NK-92 treated with Interleukin-12 subunit alpha and Interleukin-12 subunit beta, amount 100 ng/mL, for 24 hours (cell line): ENCODE data around the gene EVPL.
A peak's percentile ranks its signal among the peaks of the same experiment; 100 is the strongest.

Source experiments
- DNase-seq: peaks from one replicate; lab custom pipeline; 2025; lab: John Stamatoyannopoulos, UW

EVPL gene

GRCh38 chr17:76017481-76018339, 9.4 kb downstream of the EVPL start:
- DNase-seq = no peak

GRCh38 chr17:76014925-76015261, 12.2 kb downstream of the EVPL start:
- no peak for DNase-seq

GRCh38 chr17:76014100-76014924, 12.8 kb downstream of the EVPL start:
- peak; percentile 45 for DNase-seq

DNA sequence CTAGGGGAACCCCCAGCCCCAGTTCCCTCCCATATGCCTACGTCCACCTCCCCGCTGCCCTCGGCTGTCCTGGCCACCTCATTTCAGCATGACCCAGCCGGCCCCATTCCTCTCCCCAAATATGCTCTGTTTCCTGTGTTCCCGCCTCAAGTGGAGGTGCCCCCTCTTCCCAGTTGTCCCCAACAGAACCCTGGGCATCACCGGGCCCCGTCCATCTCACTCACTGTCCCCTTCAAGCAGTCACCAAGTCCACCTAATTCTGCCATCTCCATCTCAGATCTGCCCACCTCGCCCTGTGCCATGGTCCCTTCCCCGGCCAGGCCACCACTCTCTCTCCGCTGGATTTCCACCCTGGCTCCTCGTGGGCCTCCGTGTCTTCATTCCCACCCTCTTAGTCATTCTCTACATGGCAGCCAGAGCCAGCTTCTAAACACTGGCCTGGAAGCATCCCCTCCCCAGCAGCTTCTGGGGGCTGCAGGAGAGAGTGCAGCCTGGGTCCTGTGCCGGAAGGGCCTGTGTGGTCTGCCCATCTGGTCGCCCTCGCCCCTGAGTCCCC, 13.7 kb downstream of the EVPL start:
- DNase-seq = no peak

DNA sequence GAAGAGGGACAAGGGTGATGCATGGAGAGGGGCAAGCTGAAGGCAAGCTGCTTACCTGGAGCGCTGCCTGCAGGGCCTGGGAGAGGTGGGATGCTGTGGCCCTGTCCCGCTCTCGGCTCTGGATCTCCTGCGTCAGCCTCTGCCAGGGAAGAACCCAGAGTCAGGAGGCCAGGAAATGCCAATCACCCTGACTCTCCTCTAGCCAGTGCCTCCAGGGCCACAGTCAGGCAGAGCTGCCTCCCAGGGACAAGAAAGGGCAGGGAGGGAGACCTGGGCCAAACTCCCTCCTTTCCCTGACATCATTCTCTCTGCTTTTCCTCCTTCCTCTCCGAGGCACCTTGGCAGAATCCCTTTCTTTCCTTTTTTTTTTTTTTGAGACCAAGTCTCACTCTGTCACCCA, 15.2 kb downstream of the EVPL start:
- no peak for DNase-seq

- no peak for DNase-seq
These were observed 17.0 kb downstream of the EVPL start for GRCh38 chr17:76009969-76010661.

DNA sequence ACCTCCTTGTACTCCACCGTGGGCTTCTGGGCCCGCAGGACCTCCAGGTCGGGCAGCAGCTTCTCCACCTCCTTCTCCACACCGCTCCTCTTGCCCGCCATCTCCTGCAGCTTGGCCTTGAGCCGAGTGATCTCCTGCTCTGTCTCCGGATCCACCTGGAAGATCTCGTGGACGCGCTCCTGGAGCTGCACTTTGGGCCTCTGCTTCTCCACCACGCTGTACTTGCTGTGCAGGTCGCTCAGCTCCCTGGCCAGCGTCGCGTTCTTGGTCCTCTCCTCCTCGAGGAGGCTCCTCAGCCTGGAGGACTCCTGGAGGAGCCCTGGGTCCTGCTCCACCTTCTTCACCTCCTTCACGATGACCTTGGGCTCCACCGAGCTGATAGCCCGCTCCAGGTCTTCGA, 17.7 kb downstream of the EVPL start:
- no peak for DNase-seq

- no peak for DNase-seq
These were observed 18.3 kb downstream of the EVPL start for GRCh38 chr17:76008630-76009425.

- no peak for DNase-seq
These were observed 18.9 kb downstream of the EVPL start for GRCh38 chr17:76008208-76008607.

GRCh38 chr17:76007850-76008165, 19.3 kb downstream of the EVPL start:
- DNase-seq = no peak

DNA sequence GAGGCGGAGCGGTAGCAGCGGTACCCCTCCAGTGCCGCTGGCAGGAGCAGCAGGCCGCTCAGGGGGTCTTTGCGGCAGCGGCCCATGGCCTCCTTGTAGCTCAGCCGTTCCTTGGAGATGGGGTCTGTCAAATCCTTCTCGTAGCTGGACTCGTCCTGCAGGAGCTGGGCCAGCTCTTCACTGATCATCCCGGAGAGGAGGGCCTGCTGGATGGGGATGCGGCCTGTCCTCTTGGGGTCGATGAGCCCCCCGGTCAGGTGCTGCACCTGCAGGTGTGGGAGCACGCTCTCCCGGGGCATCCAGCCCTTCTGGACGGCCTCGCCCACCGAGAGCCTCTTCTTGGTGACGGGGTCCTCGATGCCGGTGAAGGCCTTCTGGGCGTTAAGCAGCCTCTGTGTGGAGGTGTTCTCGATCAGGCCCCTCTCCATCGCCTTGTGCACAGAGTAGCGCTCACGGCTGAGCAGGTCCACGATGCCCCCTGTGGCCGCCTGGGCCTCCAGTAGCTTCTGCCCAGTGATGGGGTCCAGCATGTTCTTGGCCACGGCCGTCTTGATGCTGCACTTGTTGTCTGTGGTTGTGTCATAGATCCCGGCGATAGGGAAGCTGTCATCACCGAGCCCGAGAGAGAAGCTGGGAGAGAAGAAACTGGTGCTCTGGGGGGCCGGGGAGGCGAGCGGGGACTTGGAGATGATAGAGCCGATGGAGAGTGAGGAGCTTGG, 19.8 kb downstream of the EVPL start:
- DNase-seq = no peak

GRCh38 chr17:76005263-76006149, 21.6 kb downstream of the EVPL start:
- DNase-seq = peak; percentile 58

GRCh38 chr17:76004750-76005262, 22.3 kb downstream of the EVPL start:
- no peak for DNase-seq

DNA sequence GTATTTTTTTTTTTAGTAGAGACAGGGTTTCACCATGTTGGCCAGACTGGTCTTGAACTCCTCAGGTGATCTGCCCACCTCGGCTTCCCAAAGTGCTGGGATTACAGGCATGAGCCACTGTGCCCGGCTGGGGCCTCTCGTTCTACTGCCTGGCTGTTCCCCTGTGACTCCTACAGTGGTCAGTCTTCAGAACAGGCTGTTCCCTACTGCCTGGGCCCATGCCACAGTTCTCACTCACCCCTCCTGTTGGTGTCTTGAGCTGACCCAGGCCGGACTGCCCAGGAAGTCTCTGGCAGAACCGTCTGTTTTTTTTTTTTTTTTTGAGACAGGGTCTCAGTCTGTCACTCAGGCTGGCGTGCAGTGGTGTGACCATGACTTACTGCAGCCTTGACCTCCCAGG, 23.2 kb downstream of the EVPL start:
- no peak for DNase-seq

- no peak for DNase-seq
These were observed 25.0 kb downstream of the EVPL start for GRCh38 chr17:76002100-76002499.

GRCh38 chr17:76000755-76001521, 26.2 kb downstream of the EVPL start, which contains the start of gene CDK3:
Gene CDK3, plus strand, starts transcription at chr17:76000855. Its CDS starts 571 bp downstream, at chr17:76001426.
- DNase-seq = no peak

DNA sequence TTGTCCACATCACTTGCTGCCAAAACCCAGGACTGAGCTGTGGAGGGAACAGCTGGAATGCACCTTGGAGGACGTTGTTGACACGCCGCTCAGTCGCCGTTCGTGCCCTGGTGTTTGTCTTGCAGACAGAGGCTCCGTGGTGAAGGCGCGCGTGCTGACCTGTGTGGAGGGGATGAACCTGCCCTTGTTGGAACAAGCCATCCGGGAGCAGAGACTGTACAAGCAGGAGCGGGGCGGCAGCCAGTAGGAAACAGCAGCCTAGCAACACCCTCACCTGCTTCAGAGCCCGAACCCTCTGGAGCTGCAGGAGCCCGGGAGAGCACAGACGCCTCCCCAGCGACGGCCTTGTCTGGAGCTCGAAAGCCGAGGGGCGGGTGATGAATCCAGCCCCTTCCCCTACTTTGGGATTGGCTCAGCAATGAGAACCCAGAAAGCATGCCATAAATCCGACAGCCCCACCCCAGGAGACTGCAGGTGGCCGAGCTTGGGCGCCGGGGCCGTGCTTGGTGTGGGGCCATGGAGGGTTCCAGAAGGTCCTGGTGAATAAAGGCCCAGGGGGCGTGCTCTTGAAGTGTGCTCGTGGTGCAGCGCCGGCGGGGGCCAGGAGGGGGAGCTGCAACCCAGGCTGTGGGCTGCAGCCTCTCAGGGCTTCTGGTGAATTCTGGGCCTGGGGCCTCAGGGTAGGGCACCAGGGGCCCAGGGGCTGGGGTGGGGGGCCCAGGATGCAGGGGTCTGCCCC, 26.9 kb downstream of the EVPL start:
- peak; percentile 27 for DNase-seq

- no peak for DNase-seq
These were observed 28.7 kb downstream of the EVPL start for GRCh38 chr17:75998327-75998795.
